ENCODE data around the gene ENKUR.

GRCh38 chr10:25061125-25061524, 45.2 kb upstream of the ENKUR start:
- no peak for TF ChIP-seq GATA2 (IDR thresholded peaks at IDR 0.05; ENCODE audit: low read depth, low read length)
- TF ChIP-seq GATA3 (IDR thresholded peaks at IDR 0.05; ENCODE audit: low read depth, low read length), result no peak

All from SH-SY5Y (cell line).